HG03175 (cell line): Measurements from ENCODE around the gene UBE2J2.

ENCODE experiments used
- ATAC-seq: cut with Tn5 transposase; IDR thresholded peaks from one replicate; pipeline ENCODE4 v1.9.1; 2021; ENCODE audit warnings: mild to moderate bottlenecking, moderate library complexity; ENCODE audit not compliant: unreplicated experiment

UBE2J2 gene

GRCh38 chr1:1282998-1283397 is 9.3 kb upstream of the UBE2J2 start:
- ATAC-seq, result no peak

- ATAC-seq, result no peak
Measured at GRCh38 chr1:1281533-1282321, 8.1 kb upstream of the UBE2J2 start.

GRCh38 chr1:1280782-1281481 is 7.3 kb upstream of the UBE2J2 start:
- no peak for ATAC-seq

- no peak for ATAC-seq
Measured at GRCh38 chr1:1279028-1279427, 5.4 kb upstream of the UBE2J2 start.

- ATAC-seq, result no peak
Measured at GRCh38 chr1:1278620-1279019, 5.0 kb upstream of the UBE2J2 start.

- no peak for ATAC-seq
Measured at GRCh38 chr1:1275836-1276235, 2.2 kb upstream of the UBE2J2 start.

GRCh38 chr1:1274931-1275431 is 1.3 kb upstream of the UBE2J2 start:
- no peak for ATAC-seq

GRCh38 chr1:1274299-1274930 is 761 bp upstream of the UBE2J2 start:
- ATAC-seq, result no peak

GRCh38 chr1:1273209-1273511 is 494 bp downstream of the UBE2J2 start:
- ATAC-seq, result peak; percentile 8

GRCh38 chr1:1272341-1273208 is 1.1 kb downstream of the UBE2J2 start:
- peak; percentile 9 for ATAC-seq

- ATAC-seq, result no peak
Measured at GRCh38 chr1:1270813-1271212, 2.8 kb downstream of the UBE2J2 start.

GRCh38 chr1:1268284-1268682 is 5.4 kb downstream of the UBE2J2 start:
- ATAC-seq, result no peak

- no peak for ATAC-seq
Measured at GRCh38 chr1:1267488-1268283, 6.0 kb downstream of the UBE2J2 start.

GRCh38 chr1:1264868-1265272 is 8.8 kb downstream of the UBE2J2 start:
- ATAC-seq, result no peak

- ATAC-seq, result no peak
Measured at GRCh38 chr1:1264026-1264425, 9.6 kb downstream of the UBE2J2 start.

- ATAC-seq, result no peak
Measured at GRCh38 chr1:1262758-1263157, 10.9 kb downstream of the UBE2J2 start.

- ATAC-seq, result no peak
Measured at GRCh38 chr1:1262071-1262470, 11.6 kb downstream of the UBE2J2 start.

GRCh38 chr1:1260843-1261560 is 12.7 kb downstream of the UBE2J2 start:
- ATAC-seq, result no peak

GRCh38 chr1:1259951-1260600 is 13.6 kb downstream of the UBE2J2 start:
- no peak for ATAC-seq
